Measurements from ENCODE around the gene JAK1.

The JAK1 gene

GRCh38 chr1:64866689-64867088 lies 99.7 kb downstream of the JAK1 start:
- no peak overlapping the region for H3K27ac ChIP-seq

GRCh38 chr1:64865105-64865757 lies 101.1 kb downstream of the JAK1 start:
- no peak for TF ChIP-seq CTCF (conservative IDR thresholded peaks at IDR 0.05)
- H3K27ac ChIP-seq: no peak overlapping the region

More at GRCh38 chr1:64866689-64867088, 99.7 kb downstream of the JAK1 start:
- TF ChIP-seq CTCF (conservative IDR thresholded peaks at IDR 0.05): no peak

GRCh38 chr1:64864018-64864940 lies 102.1 kb downstream of the JAK1 start:
- H3K27ac ChIP-seq: no peak overlapping the region

GRCh38 chr1:64861611-64862010 lies 104.7 kb downstream of the JAK1 start:
- TF ChIP-seq CTCF (conservative IDR thresholded peaks at IDR 0.05): 0 out of 2 replicates have a peak, but pooled peaks have one; percentile 8
- no peak overlapping the region for H3K27ac ChIP-seq

More at GRCh38 chr1:64864018-64864940, 102.1 kb downstream of the JAK1 start:
- TF ChIP-seq CTCF (conservative IDR thresholded peaks at IDR 0.05): no peak

- no peak overlapping the region for H3K27ac ChIP-seq
- TF ChIP-seq CTCF (conservative IDR thresholded peaks at IDR 0.05): no peak
Observed at GRCh38 chr1:64857347-64857746, 109.0 kb downstream of the JAK1 start.

GRCh38 chr1:64856553-64856952 lies 109.8 kb downstream of the JAK1 start:
- TF ChIP-seq CTCF (conservative IDR thresholded peaks at IDR 0.05): no peak
- H3K27ac ChIP-seq: no peak overlapping the region

- H3K27ac ChIP-seq: no peak overlapping the region
Observed at GRCh38 chr1:64855557-64855956, 110.8 kb downstream of the JAK1 start.

More at GRCh38 chr1:64855557-64855956, 110.8 kb downstream of the JAK1 start:
- no peak for TF ChIP-seq CTCF (conservative IDR thresholded peaks at IDR 0.05)

Measured in VCaP (cell line).